Vagina (tissue), 2 donors: ENCODE data around the gene MMP8. TPM values are rescaled to one million over a fixed set of nuclear protein-coding genes. Genes with fewer than 3 reads are reported as not detected.
A peak's percentile ranks its signal among the peaks of the same experiment; 100 is the strongest.

ENCODE experiments used
- DNase-seq, 2 donors: peaks; one replicate each; pipeline ENCODE4 v3.0.0-alpha.2; 2017; ENCODE audit errors: extremely low spot score in 2 of 2
- H3K27ac ChIP-seq: fragments of 200-600 bp; sonication (generic); one replicate; pipeline ENCODE4 v1.5.1; 2019
- H3K27me3 ChIP-seq: fragments of 200-600 bp; sonication (generic); one replicate; pipeline ENCODE4 v1.5.1; 2019
- H3K36me3 ChIP-seq, 2 donors: fragments of 200-600 bp; sonication (generic); one replicate each; pipeline ENCODE4 v1.5.1; 2017 to 2019
- H3K4me1 ChIP-seq: fragments of 200-600 bp; sonication (generic); one replicate; pipeline ENCODE4 v1.5.1; 2019
- H3K4me3 ChIP-seq, 2 donors: fragments of 200-600 bp; sonication (generic); 1 replicate in 1 of 2; 2 replicates in 1 of 2; pipeline ENCODE4 v1.5.1; 2016 to 2019
- H3K9me3 ChIP-seq: fragments of 200-600 bp; sonication (generic); one replicate; pipeline ENCODE4 v1.5.1; 2019
- CTCF ChIP-seq, 3 experiments: fragments of 450-650 bp in 2 of 3; fragments of 200-600 bp in 1 of 3; sonication (generic) in 1 of 3; IDR thresholded peaks; one replicate each; pipeline ENCODE4 v1.5.1; 2017 to 2019; ENCODE audit warnings: antibody characterized with exemption in 3 of 3, mild to moderate bottlenecking in 2 of 3, moderate library complexity in 2 of 3
- POLR2A ChIP-seq, 2 donors: fragments of 450-650 bp; IDR thresholded peaks; one replicate each; pipeline ENCODE4 v1.6.1; 2017; ENCODE audit warnings: antibody characterized with exemption in 2 of 2, mild to moderate bottlenecking in 2 of 2, moderate library complexity in 2 of 2
- POLR2AphosphoS5 ChIP-seq, 2 donors: sonication (generic); formaldehyde crosslinking; IDR thresholded peaks; one replicate each; pipeline ENCODE4 v1.9.0; 2017; ENCODE audit warnings: antibody characterized with exemption in 2 of 2, mild to moderate bottlenecking in 2 of 2, low read depth in 1 of 2; ENCODE audit not compliant: insufficient read depth in 1 of 2
- intact Hi-C: fragments of 100-400 bp; cut with DNase I; formaldehyde crosslinking; loops from one replicate; pipeline ENCODE4 v1.15.1; 2023
- total RNA-seq: library from RNA; depleted of rRNA; stranded (reverse); fragments of >200 nt; gene quantifications from one replicate; pipeline ENCODE4 v1.2.3, GENCODE V29; 2016

The MMP8 gene
- total RNA-seq, 1 donor from 2014 or later, result not detected

- H3K36me3 ChIP-seq, result no peaks in the 10 kb centered on the region
- intact Hi-C loops, result no loop called here
- H3K27me3 ChIP-seq, result no peaks in the 10 kb centered on the region
- no peak overlapping the region for H3K27ac ChIP-seq
- TF ChIP-seq POLR2A (IDR thresholded peaks at IDR 0.05) (no peak), CTCF (IDR thresholded peaks at IDR 0.05) (no peak), POLR2AphosphoS5 (IDR thresholded peaks at IDR 0.05; ENCODE audit: insufficient read depth in 1 of 2, low read depth in 1 of 2) (no peak)
- no peaks in the 10 kb centered on the region for H3K9me3 ChIP-seq
- DNase-seq, result no peak
- H3K4me3 ChIP-seq, result no peak overlapping the region
- no peaks in the 10 kb centered on the region for H3K4me1 ChIP-seq
Measured at GRCh38 chr11:102708654-102709053, 16.1 kb downstream of the MMP8 start.

- no peak for DNase-seq
- H3K4me1 ChIP-seq, result no peaks in the 10 kb centered on the region
- intact Hi-C loops, result no loop called here
- H3K4me3 ChIP-seq, result peak within 1 kb of the TSS in 1 of 2 donors; percentile 5
- no peak for TF ChIP-seq POLR2A (IDR thresholded peaks at IDR 0.05)
- no peak for TF ChIP-seq CTCF (IDR thresholded peaks at IDR 0.05)
- TF ChIP-seq POLR2AphosphoS5 (IDR thresholded peaks at IDR 0.05; ENCODE audit: insufficient read depth in 1 of 2, low read depth in 1 of 2), result no peak
- no peaks in the 10 kb centered on the region for H3K36me3 ChIP-seq
- H3K27ac ChIP-seq, result no peak within 1 kb of the TSS
- no peaks in the 10 kb centered on the region for H3K27me3 ChIP-seq
- no peaks in the 10 kb centered on the region for H3K9me3 ChIP-seq
Measured at GRCh38 chr11:102705626-102706025, 19.1 kb downstream of the MMP8 start, which contains the start of gene MMP27. MMP27 (minus strand) TSS chr11:102705769; CDS start chr11:102705714, 55 bp downstream.

- Histone ChIP-seq H3K36me3 (no peaks in the 10 kb centered on the region), H3K27me3 (no peaks in the 10 kb centered on the region), H3K4me3 (no peak overlapping the region), H3K4me1 (no peaks in the 10 kb centered on the region), H3K9me3 (no peaks in the 10 kb centered on the region), H3K27ac (no peak overlapping the region)
- TF ChIP-seq POLR2A (IDR thresholded peaks at IDR 0.05) (no peak), CTCF (IDR thresholded peaks at IDR 0.05) (no peak), POLR2AphosphoS5 (IDR thresholded peaks at IDR 0.05; ENCODE audit: insufficient read depth in 1 of 2, low read depth in 1 of 2) (no peak)
- intact Hi-C loops, result no loop called here
- DNase-seq, result no peak
Measured at GRCh38 chr11:102704841-102705240, 19.9 kb downstream of the MMP8 start.

GRCh38 chr11:102703826-102704493, 20.8 kb downstream of the MMP8 start:
- intact Hi-C loops, result no loop called here
- H3K4me3 ChIP-seq, result no peak overlapping the region
- TF ChIP-seq CTCF (IDR thresholded peaks at IDR 0.05), result no peak
- no peak for TF ChIP-seq POLR2A (IDR thresholded peaks at IDR 0.05)
- no peak for TF ChIP-seq POLR2AphosphoS5 (IDR thresholded peaks at IDR 0.05; ENCODE audit: insufficient read depth in 1 of 2, low read depth in 1 of 2)
- no peaks in the 10 kb centered on the region for H3K4me1 ChIP-seq
- H3K27ac ChIP-seq, result no peak overlapping the region
- no peak for DNase-seq
- H3K27me3 ChIP-seq, result no peaks in the 10 kb centered on the region
- H3K36me3 ChIP-seq, result no peaks in the 10 kb centered on the region
- no peaks in the 10 kb centered on the region for H3K9me3 ChIP-seq

- H3K9me3 ChIP-seq, result no peaks in the 10 kb centered on the region
- H3K27me3 ChIP-seq, result no peaks in the 10 kb centered on the region
- no peak overlapping the region for H3K27ac ChIP-seq
- no peak for DNase-seq
- H3K4me1 ChIP-seq, result no peaks in the 10 kb centered on the region
- no peak overlapping the region for H3K4me3 ChIP-seq
- intact Hi-C loops, result no loop called here
- no peak for TF ChIP-seq POLR2A (IDR thresholded peaks at IDR 0.05)
- TF ChIP-seq CTCF (IDR thresholded peaks at IDR 0.05), result no peak
- no peak for TF ChIP-seq POLR2AphosphoS5 (IDR thresholded peaks at IDR 0.05; ENCODE audit: insufficient read depth in 1 of 2, low read depth in 1 of 2)
- no peaks in the 10 kb centered on the region for H3K36me3 ChIP-seq
Measured at GRCh38 chr11:102695201-102695600, 29.6 kb downstream of the MMP8 start.
